ENCODE measurements around the gene ARL5B.

DNA sequence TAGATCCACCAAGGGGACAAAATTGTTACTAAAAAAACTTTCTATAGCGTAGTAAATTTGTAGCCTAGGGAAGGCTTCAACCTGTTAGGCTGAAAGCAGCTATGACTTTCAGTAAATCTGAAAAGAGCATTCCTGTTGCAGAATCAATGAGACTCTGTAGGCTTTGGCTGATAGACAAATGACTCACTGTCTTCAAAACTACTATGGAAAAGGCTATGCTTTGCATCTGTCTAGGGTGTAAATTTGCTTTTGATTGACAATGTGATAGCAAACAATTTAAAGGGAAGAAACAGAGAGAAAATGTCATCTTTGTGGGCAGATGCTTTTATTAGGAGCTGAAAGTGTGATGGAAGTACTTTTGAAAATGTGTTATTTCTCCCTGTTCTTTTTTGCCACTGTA is 60.6 kb downstream of the ARL5B start:
- TF ChIP-seq POLR2AphosphoS5 (IDR thresholded peaks at IDR 0.05; ENCODE audit: low read depth, low read length), result no peak
- TF ChIP-seq, protein P1, sequence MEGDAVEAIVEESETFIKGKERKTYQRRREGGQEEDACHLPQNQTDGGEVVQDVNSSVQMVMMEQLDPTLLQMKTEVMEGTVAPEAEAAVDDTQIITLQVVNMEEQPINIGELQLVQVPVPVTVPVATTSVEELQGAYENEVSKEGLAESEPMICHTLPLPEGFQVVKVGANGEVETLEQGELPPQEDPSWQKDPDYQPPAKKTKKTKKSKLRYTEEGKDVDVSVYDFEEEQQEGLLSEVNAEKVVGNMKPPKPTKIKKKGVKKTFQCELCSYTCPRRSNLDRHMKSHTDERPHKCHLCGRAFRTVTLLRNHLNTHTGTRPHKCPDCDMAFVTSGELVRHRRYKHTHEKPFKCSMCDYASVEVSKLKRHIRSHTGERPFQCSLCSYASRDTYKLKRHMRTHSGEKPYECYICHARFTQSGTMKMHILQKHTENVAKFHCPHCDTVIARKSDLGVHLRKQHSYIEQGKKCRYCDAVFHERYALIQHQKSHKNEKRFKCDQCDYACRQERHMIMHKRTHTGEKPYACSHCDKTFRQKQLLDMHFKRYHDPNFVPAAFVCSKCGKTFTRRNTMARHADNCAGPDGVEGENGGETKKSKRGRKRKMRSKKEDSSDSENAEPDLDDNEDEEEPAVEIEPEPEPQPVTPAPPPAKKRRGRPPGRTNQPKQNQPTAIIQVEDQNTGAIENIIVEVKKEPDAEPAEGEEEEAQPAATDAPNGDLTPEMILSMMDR (IDR thresholded peaks at IDR 0.05), result no peak
- no peak for TF ChIP-seq SIN3A (IDR thresholded peaks at IDR 0.05; ENCODE audit: borderline replicate concordance, insufficient read depth, low read depth, low read length)
- TF ChIP-seq, protein P2, sequence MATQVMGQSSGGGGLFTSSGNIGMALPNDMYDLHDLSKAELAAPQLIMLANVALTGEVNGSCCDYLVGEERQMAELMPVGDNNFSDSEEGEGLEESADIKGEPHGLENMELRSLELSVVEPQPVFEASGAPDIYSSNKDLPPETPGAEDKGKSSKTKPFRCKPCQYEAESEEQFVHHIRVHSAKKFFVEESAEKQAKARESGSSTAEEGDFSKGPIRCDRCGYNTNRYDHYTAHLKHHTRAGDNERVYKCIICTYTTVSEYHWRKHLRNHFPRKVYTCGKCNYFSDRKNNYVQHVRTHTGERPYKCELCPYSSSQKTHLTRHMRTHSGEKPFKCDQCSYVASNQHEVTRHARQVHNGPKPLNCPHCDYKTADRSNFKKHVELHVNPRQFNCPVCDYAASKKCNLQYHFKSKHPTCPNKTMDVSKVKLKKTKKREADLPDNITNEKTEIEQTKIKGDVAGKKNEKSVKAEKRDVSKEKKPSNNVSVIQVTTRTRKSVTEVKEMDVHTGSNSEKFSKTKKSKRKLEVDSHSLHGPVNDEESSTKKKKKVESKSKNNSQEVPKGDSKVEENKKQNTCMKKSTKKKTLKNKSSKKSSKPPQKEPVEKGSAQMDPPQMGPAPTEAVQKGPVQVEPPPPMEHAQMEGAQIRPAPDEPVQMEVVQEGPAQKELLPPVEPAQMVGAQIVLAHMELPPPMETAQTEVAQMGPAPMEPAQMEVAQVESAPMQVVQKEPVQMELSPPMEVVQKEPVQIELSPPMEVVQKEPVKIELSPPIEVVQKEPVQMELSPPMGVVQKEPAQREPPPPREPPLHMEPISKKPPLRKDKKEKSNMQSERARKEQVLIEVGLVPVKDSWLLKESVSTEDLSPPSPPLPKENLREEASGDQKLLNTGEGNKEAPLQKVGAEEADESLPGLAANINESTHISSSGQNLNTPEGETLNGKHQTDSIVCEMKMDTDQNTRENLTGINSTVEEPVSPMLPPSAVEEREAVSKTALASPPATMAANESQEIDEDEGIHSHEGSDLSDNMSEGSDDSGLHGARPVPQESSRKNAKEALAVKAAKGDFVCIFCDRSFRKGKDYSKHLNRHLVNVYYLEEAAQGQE (IDR thresholded peaks at IDR 0.05; ENCODE audit: insufficient read depth in 1 of 2, low read depth in 2 of 2, low read length in 1 of 2), result no peak
